ENCODE results near the gene RTKN.
A peak's percentile ranks its signal among the peaks of the same experiment; 100 is the strongest.

The RTKN gene

GRCh38 chr2:74415762-74416395, 25.9 kb downstream of the RTKN start:
- no peak for DNase-seq (ENCODE audit: low read depth)

GRCh38 chr2:74414881-74415761, 26.6 kb downstream of the RTKN start:
- no peak for DNase-seq (ENCODE audit: low read depth)

GRCh38 chr2:74414441-74414840, 27.3 kb downstream of the RTKN start:
- DNase-seq (ENCODE audit: low read depth) = no peak

- DNase-seq (ENCODE audit: low read depth) = no peak
Observed at GRCh38 chr2:74413001-74413698, 28.6 kb downstream of the RTKN start.

GRCh38 chr2:74407682-74408081, 34.1 kb downstream of the RTKN start:
- DNase-seq (ENCODE audit: low read depth) = no peak

- no peak for DNase-seq (ENCODE audit: low read depth)
Observed at GRCh38 chr2:74406035-74406434, 35.7 kb downstream of the RTKN start.

GRCh38 chr2:74401891-74402290, 39.8 kb downstream of the RTKN start:
- no peak for DNase-seq (ENCODE audit: low read depth)

GRCh38 chr2:74399785-74400184, 42.0 kb downstream of the RTKN start:
- no peak for DNase-seq (ENCODE audit: low read depth)

- no peak for DNase-seq (ENCODE audit: low read depth)
Observed at GRCh38 chr2:74396149-74396548, 45.6 kb downstream of the RTKN start.

- DNase-seq (ENCODE audit: low read depth) = no peak
Observed at GRCh38 chr2:74393525-74393924, 48.2 kb downstream of the RTKN start.

GRCh38 chr2:74392449-74392743, 49.3 kb downstream of the RTKN start:
- DNase-seq (ENCODE audit: low read depth) = no peak

- peak; percentile 85 for DNase-seq (ENCODE audit: low read depth)
Observed at GRCh38 chr2:74391580-74392448, 49.9 kb downstream of the RTKN start.

GRCh38 chr2:74391209-74391579, 50.5 kb downstream of the RTKN start:
- DNase-seq (ENCODE audit: low read depth) = no peak

GRCh38 chr2:74390606-74391005, 51.1 kb downstream of the RTKN start:
- DNase-seq (ENCODE audit: low read depth) = no peak

GRCh38 chr2:74387346-74387745, 54.4 kb downstream of the RTKN start:
- no peak for DNase-seq (ENCODE audit: low read depth)

- no peak for DNase-seq (ENCODE audit: low read depth)
Observed at GRCh38 chr2:74385396-74385795, 56.3 kb downstream of the RTKN start.

- DNase-seq (ENCODE audit: low read depth) = no peak
Observed at GRCh38 chr2:74384051-74384450, 57.7 kb downstream of the RTKN start.

GRCh38 chr2:74383254-74383653, 58.5 kb downstream of the RTKN start:
- no peak for DNase-seq (ENCODE audit: low read depth)

GRCh38 chr2:74381751-74382150, 60.0 kb downstream of the RTKN start:
- no peak for DNase-seq (ENCODE audit: low read depth)

- no peak for DNase-seq (ENCODE audit: low read depth)
Observed at GRCh38 chr2:74379851-74380789, 61.6 kb downstream of the RTKN start, which contains the start of gene DCTN1. DCTN1 (minus strand) TSS chr2:74380311; CDS start chr2:74380037, 274 bp downstream.

GRCh38 chr2:74378007-74378406, 63.7 kb downstream of the RTKN start:
- DNase-seq (ENCODE audit: low read depth) = no peak

Data from T-helper 22 cell (primary cell).